OCI-LY7 (cell line): ENCODE data around the gene TENT5C.

Source experiments
- CTCF ChIP-seq: fragments of 200-600 bp; sonication (generic); conservative IDR thresholded peaks from 2 replicates; pipeline ENCODE4 v1.5.1; 2014; ENCODE audit warnings: mild to moderate bottlenecking, antibody characterized with exemption, low read length, moderate library complexity, mixed read lengths
- EZH2phosphoT487 ChIP-seq: fragments of 200-600 bp; sonication (generic); IDR thresholded peaks from 2 replicates; pipeline ENCODE4 v1.6.1; 2018; ENCODE audit warnings: low read depth, borderline replicate concordance, mild to moderate bottlenecking, mixed run types, antibody characterized with exemption, low read length, moderate library complexity, mixed read lengths

GRCh38 chr1:117580882-117581281 lies 25.0 kb upstream of the TENT5C start:
- TF ChIP-seq CTCF (no peak), EZH2phosphoT487 (no peak)
